DND-41 (cell line): ENCODE measurements around the gene CA5B.
"Not testable (repeated sequence)": the region's sequence is repeated elsewhere in the genome, so short reads cannot be mapped to it uniquely, and the experiment has no call there.

Experiments used
- ATAC-seq: fragments of 200-7000 bp; cut with Tn5 transposase; 3 replicates; pipeline ENCODE4 v1.9.1; 2021; ENCODE audit warnings: low read depth; ENCODE audit not compliant: insufficient read depth
- DNase-seq: peaks from one replicate; pipeline ENCODE4 v3.0.0-alpha.2; 2020
- H2AFZ ChIP-seq: 2 replicates; pipeline ENCODE4 v1.6.0; 2012; ENCODE audit warnings: low read depth, low read length
- H3K27ac ChIP-seq: 2 replicates; pipeline ENCODE4 v1.5.1; 2012; ENCODE audit warnings: low read length, inconsistent platforms
- H3K27me3 ChIP-seq: fragments of 200-600 bp; sonication (generic); 2 replicates; pipeline ENCODE4 v1.6.0; 2012; ENCODE audit warnings: low read length, mild to moderate bottlenecking, inconsistent platforms; ENCODE audit not compliant: insufficient read depth, poor library complexity
- H3K36me3 ChIP-seq: 2 replicates; pipeline ENCODE4 v1.5.1; 2012; ENCODE audit warnings: low read length, inconsistent platforms; ENCODE audit not compliant: insufficient read depth
- H3K4me1 ChIP-seq: 2 replicates; pipeline ENCODE4 v1.5.1; 2012; ENCODE audit warnings: mild to moderate bottlenecking, low read length; ENCODE audit not compliant: insufficient read depth
- H3K4me2 ChIP-seq: 2 replicates; pipeline ENCODE4 v1.6.0; 2012; ENCODE audit warnings: mild to moderate bottlenecking, moderate library complexity, low read length, inconsistent platforms; ENCODE audit not compliant: insufficient read depth
- H3K4me3 ChIP-seq, 2 experiments: fragments of 200-600 bp in 1 of 2; shearing (Covaris generic) in 1 of 2; 2 replicates each; pipeline ENCODE4 v1.5.1; 2012 to 2016; ENCODE audit warnings: inconsistent platforms in 2 of 2, low read length in 2 of 2, mild to moderate bottlenecking in 2 of 2, low read depth in 1 of 2, moderate library complexity in 1 of 2
- H3K79me2 ChIP-seq: 2 replicates; pipeline ENCODE4 v1.6.0; 2012; ENCODE audit warnings: low read length, inconsistent platforms; ENCODE audit not compliant: insufficient read depth
- H3K9ac ChIP-seq: 2 replicates; pipeline ENCODE4 v1.6.0; 2012; ENCODE audit warnings: low read depth, mild to moderate bottlenecking, inconsistent platforms, low read length, moderate library complexity
- H3K9me3 ChIP-seq: 2 replicates; pipeline ENCODE4 v1.5.1; 2012; ENCODE audit warnings: low read length, moderate library complexity, mild to moderate bottlenecking, inconsistent platforms; ENCODE audit not compliant: insufficient read depth, severe bottlenecking
- H4K20me1 ChIP-seq: 2 replicates; pipeline ENCODE4 v1.6.0; 2012; ENCODE audit warnings: low read length; ENCODE audit not compliant: insufficient read depth
- EZH2 ChIP-seq: IDR thresholded peaks from 3 replicates; pipeline ENCODE4 v1.6.1; 2012; ENCODE audit warnings: borderline replicate concordance, low read depth, mild to moderate bottlenecking, moderate library complexity, low read length, inconsistent platforms; ENCODE audit not compliant: severe bottlenecking
- TF ChIP-seq, protein P1 (sequence below): IDR thresholded peaks from 2 replicates; pipeline ENCODE4 v1.5.1; 2012; ENCODE audit warnings: borderline replicate concordance, low read length, moderate library complexity, mild to moderate bottlenecking; ENCODE audit not compliant: poor library complexity, severe bottlenecking; ENCODE audit errors: extremely low read depth

CA5B gene

DNA sequence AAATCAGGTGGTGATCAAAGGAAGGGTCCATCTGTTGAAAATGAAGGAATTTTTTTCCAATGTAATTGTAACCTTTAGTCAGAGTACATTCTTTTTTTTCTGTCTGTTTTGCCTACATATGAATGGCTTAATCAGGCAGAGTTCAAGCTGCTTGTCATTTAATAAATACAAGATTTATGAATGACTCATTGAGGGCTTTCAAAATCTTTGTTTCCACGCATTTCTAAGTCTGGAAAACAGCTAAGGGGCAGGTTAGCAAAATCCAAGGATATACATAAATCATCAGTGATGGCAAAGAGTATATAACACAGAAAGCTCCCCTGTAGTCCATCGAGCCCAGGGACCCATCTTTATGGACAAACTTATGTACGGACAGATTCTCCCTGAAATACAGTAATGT lies 1.8 kb downstream of the CA5B start:
- H3K9ac ChIP-seq: no peak overlapping the region
- H3K36me3 ChIP-seq: no peaks in the 10 kb centered on the region
- TF ChIP-seq, protein P1, sequence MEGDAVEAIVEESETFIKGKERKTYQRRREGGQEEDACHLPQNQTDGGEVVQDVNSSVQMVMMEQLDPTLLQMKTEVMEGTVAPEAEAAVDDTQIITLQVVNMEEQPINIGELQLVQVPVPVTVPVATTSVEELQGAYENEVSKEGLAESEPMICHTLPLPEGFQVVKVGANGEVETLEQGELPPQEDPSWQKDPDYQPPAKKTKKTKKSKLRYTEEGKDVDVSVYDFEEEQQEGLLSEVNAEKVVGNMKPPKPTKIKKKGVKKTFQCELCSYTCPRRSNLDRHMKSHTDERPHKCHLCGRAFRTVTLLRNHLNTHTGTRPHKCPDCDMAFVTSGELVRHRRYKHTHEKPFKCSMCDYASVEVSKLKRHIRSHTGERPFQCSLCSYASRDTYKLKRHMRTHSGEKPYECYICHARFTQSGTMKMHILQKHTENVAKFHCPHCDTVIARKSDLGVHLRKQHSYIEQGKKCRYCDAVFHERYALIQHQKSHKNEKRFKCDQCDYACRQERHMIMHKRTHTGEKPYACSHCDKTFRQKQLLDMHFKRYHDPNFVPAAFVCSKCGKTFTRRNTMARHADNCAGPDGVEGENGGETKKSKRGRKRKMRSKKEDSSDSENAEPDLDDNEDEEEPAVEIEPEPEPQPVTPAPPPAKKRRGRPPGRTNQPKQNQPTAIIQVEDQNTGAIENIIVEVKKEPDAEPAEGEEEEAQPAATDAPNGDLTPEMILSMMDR: no peak
- no peak for TF ChIP-seq EZH2
- no peak overlapping the region for H3K4me2 ChIP-seq
- no peak overlapping the region for H3K4me3 ChIP-seq
- no peaks in the 10 kb centered on the region; the same call in 1 of the 2 replicates for H4K20me1 ChIP-seq
- H3K79me2 ChIP-seq: no peaks in the 10 kb centered on the region
- no peak overlapping the region for H2AFZ ChIP-seq
- H3K9me3 ChIP-seq: no peaks in the 10 kb centered on the region
- no peaks in the 10 kb centered on the region for H3K27me3 ChIP-seq
- DNase-seq (no peak), ATAC-seq (no peak)
- no peak overlapping the region for H3K27ac ChIP-seq
- H3K4me1 ChIP-seq: no peaks in the 10 kb centered on the region

DNA sequence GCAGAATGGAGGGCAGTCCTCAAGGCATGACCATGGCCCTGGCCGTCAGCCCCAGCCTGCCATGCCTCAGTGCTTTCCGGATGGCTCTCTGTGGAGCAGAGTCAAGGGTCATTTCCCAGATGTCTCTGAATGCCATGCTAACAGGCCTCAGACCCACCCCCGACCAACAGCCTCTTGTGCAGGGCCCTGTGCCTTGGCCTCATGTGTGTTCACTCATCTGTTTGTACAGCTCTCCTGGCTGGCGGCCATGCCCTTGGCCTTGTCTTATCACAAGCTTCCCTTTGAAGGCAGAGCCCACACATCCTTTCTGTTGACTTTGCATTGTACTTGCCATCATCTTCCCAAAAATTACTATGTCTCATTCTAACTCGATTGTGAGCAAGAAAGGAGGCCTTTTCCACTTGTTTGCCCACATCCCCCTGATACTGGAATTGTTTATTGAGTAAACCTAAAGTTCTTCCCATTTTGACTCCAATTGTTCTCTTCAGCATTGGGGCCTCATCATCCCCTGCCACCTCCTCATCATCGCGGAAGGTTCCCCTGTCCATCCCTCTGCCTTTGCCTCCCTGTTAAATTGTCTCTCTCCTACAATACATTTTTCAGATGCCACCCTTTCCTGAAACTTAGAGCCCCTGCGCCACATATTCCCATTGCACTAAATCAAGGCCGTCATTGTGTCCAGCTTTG lies 6.3 kb downstream of the CA5B start:
- Histone ChIP-seq H4K20me1 (no peaks in the 10 kb centered on the region; the same call in 1 of the 2 replicates), H3K27ac (no peak overlapping the region), H3K27me3 (no peaks in the 10 kb centered on the region), H3K9me3 (no peaks in the 10 kb centered on the region), H3K36me3 (no peaks in the 10 kb centered on the region), H3K4me2 (no peak overlapping the region), H3K4me3 (no peak overlapping the region), H3K79me2 (no peaks in the 10 kb centered on the region), H3K4me1 (no peaks in the 10 kb centered on the region), H3K9ac (no peak overlapping the region), H2AFZ (no peak overlapping the region)
- TF ChIP-seq, protein P1: no peak
- TF ChIP-seq EZH2: no peak
- ATAC-seq (no peak), DNase-seq (no peak)

DNA sequence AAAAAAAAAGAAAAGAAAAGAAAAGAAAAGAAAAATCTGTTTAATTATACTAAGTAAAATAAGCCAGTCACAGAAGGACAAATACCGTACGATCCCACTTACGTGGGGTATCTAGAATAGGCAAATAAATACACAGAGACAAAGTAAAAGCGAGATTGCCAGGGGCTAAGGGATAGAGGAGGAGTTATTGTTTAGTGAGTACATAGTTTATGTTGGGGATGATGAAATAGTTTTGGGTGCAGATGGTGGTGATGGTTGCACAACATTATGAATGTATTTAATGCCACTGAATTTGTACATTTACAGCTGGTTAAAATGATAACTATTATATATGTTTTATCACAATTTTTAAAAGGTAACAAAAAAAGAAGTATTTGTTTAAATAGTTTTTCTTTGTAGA lies 7.1 kb downstream of the CA5B start:
- Histone ChIP-seq H3K4me3 (no peak overlapping the region), H3K9me3 (no peaks in the 10 kb centered on the region), H3K27me3 (no peaks in the 10 kb centered on the region), H3K4me2 (no peak overlapping the region), H3K4me1 (no peaks in the 10 kb centered on the region), H3K36me3 (no peaks in the 10 kb centered on the region), H2AFZ (no peak overlapping the region), H3K9ac (no peak overlapping the region), H3K27ac (no peak overlapping the region), H4K20me1 (no peaks in the 10 kb centered on the region; the same call in 1 of the 2 replicates), H3K79me2 (no peaks in the 10 kb centered on the region)
- DNase-seq: no peak
- ATAC-seq: no peak
- TF ChIP-seq EZH2: no peak
- TF ChIP-seq, protein P1: no peak

DNA sequence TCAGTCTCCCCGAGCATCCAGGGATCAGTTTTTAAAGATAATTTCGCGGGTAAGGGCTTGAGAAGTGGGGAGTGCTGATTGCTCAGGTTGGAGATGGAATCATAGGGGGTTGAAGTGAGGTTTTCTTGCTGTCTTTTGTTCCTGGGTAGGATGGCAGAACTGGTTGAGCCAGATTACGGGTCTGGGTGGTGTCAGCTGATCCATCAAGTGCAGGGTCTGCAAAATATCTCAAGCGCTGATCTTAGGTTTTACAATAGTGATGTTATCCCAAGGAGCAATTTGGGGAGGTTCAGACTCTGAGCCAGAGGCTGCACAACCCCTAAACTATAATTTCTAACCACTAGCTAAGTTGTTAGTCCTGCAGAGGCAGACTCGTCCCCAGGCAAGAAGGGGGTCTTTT lies 8.6 kb downstream of the CA5B start:
- H3K27ac ChIP-seq, H4K20me1 ChIP-seq, DNase-seq, H3K9ac ChIP-seq, H3K9me3 ChIP-seq, H3K4me1 ChIP-seq, H3K4me3 ChIP-seq, H3K27me3 ChIP-seq, H3K36me3 ChIP-seq, H3K79me2 ChIP-seq, H2AFZ ChIP-seq, ATAC-seq, H3K4me2 ChIP-seq: not testable (repeated sequence)
